ENCODE data around the gene HSBP1. TPM values are rescaled to one million over a fixed set of nuclear protein-coding genes. Genes with fewer than 3 reads are reported as not detected.
A peak's percentile ranks its signal among the peaks of the same experiment; 100 is the strongest.

The HSBP1 gene
- total and polyA plus RNA-seq, 9 of the 15 experiments (the other 6 are each of a cell fraction or from before 2014, with no cell fraction given): 84.9 to 677 (median 204) TPM

- TF ChIP-seq, protein P1, sequence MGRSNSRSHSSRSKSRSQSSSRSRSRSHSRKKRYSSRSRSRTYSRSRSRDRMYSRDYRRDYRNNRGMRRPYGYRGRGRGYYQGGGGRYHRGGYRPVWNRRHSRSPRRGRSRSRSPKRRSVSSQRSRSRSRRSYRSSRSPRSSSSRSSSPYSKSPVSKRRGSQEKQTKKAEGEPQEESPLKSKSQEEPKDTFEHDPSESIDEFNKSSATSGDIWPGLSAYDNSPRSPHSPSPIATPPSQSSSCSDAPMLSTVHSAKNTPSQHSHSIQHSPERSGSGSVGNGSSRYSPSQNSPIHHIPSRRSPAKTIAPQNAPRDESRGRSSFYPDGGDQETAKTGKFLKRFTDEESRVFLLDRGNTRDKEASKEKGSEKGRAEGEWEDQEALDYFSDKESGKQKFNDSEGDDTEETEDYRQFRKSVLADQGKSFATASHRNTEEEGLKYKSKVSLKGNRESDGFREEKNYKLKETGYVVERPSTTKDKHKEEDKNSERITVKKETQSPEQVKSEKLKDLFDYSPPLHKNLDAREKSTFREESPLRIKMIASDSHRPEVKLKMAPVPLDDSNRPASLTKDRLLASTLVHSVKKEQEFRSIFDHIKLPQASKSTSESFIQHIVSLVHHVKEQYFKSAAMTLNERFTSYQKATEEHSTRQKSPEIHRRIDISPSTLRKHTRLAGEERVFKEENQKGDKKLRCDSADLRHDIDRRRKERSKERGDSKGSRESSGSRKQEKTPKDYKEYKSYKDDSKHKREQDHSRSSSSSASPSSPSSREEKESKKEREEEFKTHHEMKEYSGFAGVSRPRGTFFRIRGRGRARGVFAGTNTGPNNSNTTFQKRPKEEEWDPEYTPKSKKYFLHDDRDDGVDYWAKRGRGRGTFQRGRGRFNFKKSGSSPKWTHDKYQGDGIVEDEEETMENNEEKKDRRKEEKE (IDR thresholded peaks at IDR 0.05; ENCODE audit: borderline replicate concordance in 1 of 2, control insufficient read depth in 1 of 2, low read depth in 2 of 2, low read length in 1 of 2): no peak
- no peak for TF ChIP-seq ZNF668 (CRISPR knock-in tag; IDR thresholded peaks at IDR 0.05)
- no peak for TF ChIP-seq ZFP30 (CRISPR knock-in tag; IDR thresholded peaks at IDR 0.05; ENCODE audit: borderline replicate concordance)
- no peak for TF ChIP-seq RBM39 (optimal IDR thresholded peaks at IDR 0.05; ENCODE audit: low read depth, low read length)
- no peak for TF ChIP-seq POLR2H (tag; IDR thresholded peaks at IDR 0.05; ENCODE audit: low read depth)
- TF ChIP-seq, protein P2, sequence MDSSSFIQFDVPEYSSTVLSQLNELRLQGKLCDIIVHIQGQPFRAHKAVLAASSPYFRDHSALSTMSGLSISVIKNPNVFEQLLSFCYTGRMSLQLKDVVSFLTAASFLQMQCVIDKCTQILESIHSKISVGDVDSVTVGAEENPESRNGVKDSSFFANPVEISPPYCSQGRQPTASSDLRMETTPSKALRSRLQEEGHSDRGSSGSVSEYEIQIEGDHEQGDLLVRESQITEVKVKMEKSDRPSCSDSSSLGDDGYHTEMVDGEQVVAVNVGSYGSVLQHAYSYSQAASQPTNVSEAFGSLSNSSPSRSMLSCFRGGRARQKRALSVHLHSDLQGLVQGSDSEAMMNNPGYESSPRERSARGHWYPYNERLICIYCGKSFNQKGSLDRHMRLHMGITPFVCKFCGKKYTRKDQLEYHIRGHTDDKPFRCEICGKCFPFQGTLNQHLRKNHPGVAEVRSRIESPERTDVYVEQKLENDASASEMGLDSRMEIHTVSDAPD (CRISPR knock-in tag; IDR thresholded peaks at IDR 0.05): no peak
- TF ChIP-seq VEZF1 (CRISPR knock-in tag; IDR thresholded peaks at IDR 0.05): no peak
- peak; percentile 92 to 98 (median 95) for TF ChIP-seq CTCF (IDR thresholded peaks at IDR 0.05 in 2 of 3, conservative IDR thresholded peaks at IDR 0.05 in 1 of 3; ENCODE audit: insufficient read depth in 2 of 3, low read depth in 1 of 3, low read length in 3 of 3)
- TF ChIP-seq, protein P3, sequence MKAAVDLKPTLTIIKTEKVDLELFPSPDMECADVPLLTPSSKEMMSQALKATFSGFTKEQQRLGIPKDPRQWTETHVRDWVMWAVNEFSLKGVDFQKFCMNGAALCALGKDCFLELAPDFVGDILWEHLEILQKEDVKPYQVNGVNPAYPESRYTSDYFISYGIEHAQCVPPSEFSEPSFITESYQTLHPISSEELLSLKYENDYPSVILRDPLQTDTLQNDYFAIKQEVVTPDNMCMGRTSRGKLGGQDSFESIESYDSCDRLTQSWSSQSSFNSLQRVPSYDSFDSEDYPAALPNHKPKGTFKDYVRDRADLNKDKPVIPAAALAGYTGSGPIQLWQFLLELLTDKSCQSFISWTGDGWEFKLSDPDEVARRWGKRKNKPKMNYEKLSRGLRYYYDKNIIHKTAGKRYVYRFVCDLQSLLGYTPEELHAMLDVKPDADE (conservative IDR thresholded peaks at IDR 0.05; ENCODE audit: control insufficient read depth, low read depth, low read length): no peak
- peak; percentile 26; the same call in 1 of the 2 replicates for TF ChIP-seq ZNF384 (IDR thresholded peaks at IDR 0.05; ENCODE audit: low read depth, low read length)
- TF ChIP-seq SIN3B (IDR thresholded peaks at IDR 0.05; ENCODE audit: low read depth): no peak
- TF ChIP-seq, protein P4, sequence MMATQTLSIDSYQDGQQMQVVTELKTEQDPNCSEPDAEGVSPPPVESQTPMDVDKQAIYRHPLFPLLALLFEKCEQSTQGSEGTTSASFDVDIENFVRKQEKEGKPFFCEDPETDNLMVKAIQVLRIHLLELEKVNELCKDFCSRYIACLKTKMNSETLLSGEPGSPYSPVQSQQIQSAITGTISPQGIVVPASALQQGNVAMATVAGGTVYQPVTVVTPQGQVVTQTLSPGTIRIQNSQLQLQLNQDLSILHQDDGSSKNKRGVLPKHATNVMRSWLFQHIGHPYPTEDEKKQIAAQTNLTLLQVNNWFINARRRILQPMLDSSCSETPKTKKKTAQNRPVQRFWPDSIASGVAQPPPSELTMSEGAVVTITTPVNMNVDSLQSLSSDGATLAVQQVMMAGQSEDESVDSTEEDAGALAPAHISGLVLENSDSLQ (IDR thresholded peaks at IDR 0.05): no peak
- TF ChIP-seq YY1 (IDR thresholded peaks at IDR 0.05; ENCODE audit: borderline replicate concordance in 1 of 3, control insufficient read depth in 1 of 3, extremely low read depth in 1 of 3, insufficient read depth in 3 of 3, insufficient read length in 1 of 3, insufficient replicate concordance in 2 of 3, low read depth in 1 of 3, low read length in 2 of 3): peak in 1 of 3 experiments; percentile 10
- no peak for TF ChIP-seq SREBF2 (CRISPR knock-in tag; IDR thresholded peaks at IDR 0.05)
Measured at GRCh38 chr16:83826146-83826913, 18.6 kb downstream of the HSBP1 start (continued).

Data from K562 (cell line).